Transverse colon (tissue), 4 donors: ENCODE results near the gene POLR2F. TPM values are rescaled to one million over a fixed set of nuclear protein-coding genes. Genes with fewer than 3 reads are reported as not detected.

Source experiments
- DNase-seq: peaks from one replicate; pipeline ENCODE4 v3.0.0-alpha.2; 2019
- H3K27ac ChIP-seq, 4 donors: fragments of 200-600 bp; sonication (generic); 2 replicates each; pipeline ENCODE4 v1.5.1; 2016 to 2018; ENCODE audit warnings: inconsistent platforms in 4 of 4
- H3K27me3 ChIP-seq: fragments of 200-600 bp; sonication (generic); 2 replicates; pipeline ENCODE4 v1.5.1; 2017; ENCODE audit warnings: inconsistent platforms
- H3K36me3 ChIP-seq, 4 donors: fragments of 200-600 bp; sonication (generic); 2 replicates each; pipeline ENCODE4 v1.5.1; 2017 to 2019; ENCODE audit warnings: inconsistent platforms in 4 of 4
- H3K4me1 ChIP-seq, 4 donors: fragments of 200-600 bp; sonication (generic); 2 replicates each; pipeline ENCODE4 v1.5.1; 2017 to 2020; ENCODE audit warnings: inconsistent platforms in 4 of 4
- H3K4me3 ChIP-seq, 4 donors: fragments of 200-600 bp; sonication (generic); 1 replicate in 1 of 4; 2 replicates in 3 of 4; pipeline versions ENCODE4 v1.5.1 to v1.6.1; 2017 to 2019; ENCODE audit warnings: inconsistent platforms in 4 of 4
- H3K9me3 ChIP-seq, 2 donors: fragments of 200-600 bp; sonication (generic); 2 replicates each; pipeline ENCODE4 v1.5.1; 2017 to 2019; ENCODE audit warnings: inconsistent platforms in 2 of 2
- EP300 ChIP-seq: sonication (generic); formaldehyde crosslinking; IDR thresholded peaks from one replicate; pipeline ENCODE4 v1.6.1; 2017; ENCODE audit warnings: antibody characterized with exemption, low read depth
- POLR2A ChIP-seq: fragments of 450-650 bp; IDR thresholded peaks from one replicate; pipeline ENCODE4 v1.6.1; 2016; ENCODE audit warnings: antibody characterized with exemption, mild to moderate bottlenecking, moderate library complexity
- POLR2AphosphoS5 ChIP-seq, 3 donors: sonication (generic); formaldehyde crosslinking; IDR thresholded peaks; one replicate each; pipeline ENCODE4 v1.6.1; 2016; ENCODE audit warnings: antibody characterized with exemption in 3 of 3
- WGBS, 2 donors: methylation state at CpG; one replicate each; pipeline ENCODE4 v1.1.5; 2018; ENCODE audit warnings: low coverage in 1 of 2; 5-methylcytosine and 5-hydroxymethylcytosine counted together
- in situ Hi-C, 4 donors: fragments of 200-750 bp; cut with MboI; loops; one replicate each; pipeline versions ENCODE4 v1.15.0 to v1.15.1; 2017; ENCODE audit warnings: low sequenced_read_pairs in 3 of 4, low pct_ligation_motif_present in 1 of 4, low pct_unique_long_range_greater_than_20kb in 1 of 4
- intact Hi-C: fragments of 100-400 bp; cut with DNase I; formaldehyde crosslinking; loops from one replicate; pipeline ENCODE4 v1.15.1; 2023; ENCODE audit warnings: low total_unique reads
- total RNA-seq, 4 donors: library from RNA; depleted of rRNA; stranded (reverse); fragments of >200 nt; gene quantifications; one replicate each; pipeline ENCODE4 v1.1.0, GENCODE V29; 2016
- TF ChIP-seq, protein P1 (sequence below), 5 experiments: fragments of 200-600 bp in 3 of 5; fragments of 450-650 bp in 2 of 5; sonication (generic) in 3 of 5; IDR thresholded peaks; 1 replicate in 2 of 5; 2 replicates in 3 of 5; pipeline ENCODE4 v1.5.1; 2016 to 2017; ENCODE audit warnings: antibody characterized with exemption in 5 of 5, inconsistent platforms in 3 of 5, mild to moderate bottlenecking in 2 of 5, moderate library complexity in 1 of 5

POLR2F gene
- total RNA-seq, 4 donors from 2014 or later: 7.6 to 65.5 (median 32.6) TPM

DNA sequence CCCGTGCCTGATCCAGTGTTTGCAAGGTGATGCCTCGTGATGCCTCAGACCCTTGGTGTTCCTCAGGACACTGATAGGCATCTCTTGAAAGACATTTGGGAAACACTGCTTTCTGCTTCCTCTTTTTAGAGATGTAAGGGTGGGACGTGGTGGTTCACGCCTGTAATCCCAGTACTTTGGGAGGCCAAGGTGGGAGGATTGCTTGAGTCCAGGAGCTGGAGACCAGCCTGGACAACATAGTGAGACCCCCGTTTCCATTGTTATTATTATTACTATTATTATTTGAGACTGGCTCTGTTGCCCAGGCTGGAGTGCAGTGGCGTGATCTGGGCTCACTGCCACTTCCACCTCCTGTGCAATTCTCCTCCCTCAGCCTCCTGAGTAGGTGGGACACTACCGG is 37.4 kb downstream of the POLR2F start:
- Histone ChIP-seq H3K27me3 (no peaks in the 10 kb centered on the region), H3K9me3 (no peaks in the 10 kb centered on the region), H3K4me1 (no peaks in the 10 kb centered on the region), H3K27ac (no peak overlapping the region), H3K36me3 (no peaks in the 10 kb centered on the region), H3K4me3 (no peak overlapping the region)
- 85 to 100% methylated on average over 2 to 7 of the region's 7 CpGs for WGBS, 2 donors
- no peak for DNase-seq
- intact Hi-C loops (no loop called here), in situ Hi-C loops (no loop called here)
- TF ChIP-seq POLR2AphosphoS5 (IDR thresholded peaks at IDR 0.05) (no peak), EP300 (no peak), POLR2A (no peak)
- TF ChIP-seq, protein P1, sequence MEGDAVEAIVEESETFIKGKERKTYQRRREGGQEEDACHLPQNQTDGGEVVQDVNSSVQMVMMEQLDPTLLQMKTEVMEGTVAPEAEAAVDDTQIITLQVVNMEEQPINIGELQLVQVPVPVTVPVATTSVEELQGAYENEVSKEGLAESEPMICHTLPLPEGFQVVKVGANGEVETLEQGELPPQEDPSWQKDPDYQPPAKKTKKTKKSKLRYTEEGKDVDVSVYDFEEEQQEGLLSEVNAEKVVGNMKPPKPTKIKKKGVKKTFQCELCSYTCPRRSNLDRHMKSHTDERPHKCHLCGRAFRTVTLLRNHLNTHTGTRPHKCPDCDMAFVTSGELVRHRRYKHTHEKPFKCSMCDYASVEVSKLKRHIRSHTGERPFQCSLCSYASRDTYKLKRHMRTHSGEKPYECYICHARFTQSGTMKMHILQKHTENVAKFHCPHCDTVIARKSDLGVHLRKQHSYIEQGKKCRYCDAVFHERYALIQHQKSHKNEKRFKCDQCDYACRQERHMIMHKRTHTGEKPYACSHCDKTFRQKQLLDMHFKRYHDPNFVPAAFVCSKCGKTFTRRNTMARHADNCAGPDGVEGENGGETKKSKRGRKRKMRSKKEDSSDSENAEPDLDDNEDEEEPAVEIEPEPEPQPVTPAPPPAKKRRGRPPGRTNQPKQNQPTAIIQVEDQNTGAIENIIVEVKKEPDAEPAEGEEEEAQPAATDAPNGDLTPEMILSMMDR (IDR thresholded peaks at IDR 0.05): no peak

DNA sequence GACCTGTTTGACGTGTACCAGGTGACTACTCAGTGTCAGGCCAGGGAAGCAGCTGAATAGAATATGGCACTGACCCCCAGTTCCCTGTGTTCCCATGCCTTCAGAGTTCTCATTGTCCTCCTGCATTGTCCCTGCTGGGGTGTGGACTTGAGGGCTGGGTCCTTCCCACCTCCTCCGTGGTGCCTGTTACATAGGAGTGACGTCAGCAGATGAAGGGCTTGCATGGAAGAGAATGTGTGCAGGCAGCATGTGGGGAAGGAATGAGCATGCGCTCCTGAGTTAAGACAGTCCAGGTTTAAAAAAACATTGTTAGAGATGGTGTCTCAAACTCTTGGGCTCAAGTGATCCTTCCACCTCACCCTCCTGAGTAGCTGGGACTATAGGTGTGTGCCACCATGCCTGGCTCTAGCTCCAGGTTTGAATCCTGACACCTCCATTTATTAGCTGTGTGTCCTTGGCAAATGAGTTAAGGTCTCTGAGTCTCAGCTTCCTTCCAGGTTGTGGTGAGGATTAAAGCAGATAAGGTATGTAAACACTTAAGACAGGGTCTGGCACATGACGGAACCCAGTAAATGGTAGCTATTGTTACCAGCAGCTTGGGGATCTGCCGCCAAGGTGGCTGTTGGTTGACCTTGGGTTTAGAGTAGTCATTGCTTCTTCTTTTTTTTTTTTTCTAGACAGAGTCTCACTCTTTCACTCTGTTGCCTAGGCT is 38.4 kb downstream of the POLR2F start:
- H3K4me1 ChIP-seq: no peaks in the 10 kb centered on the region
- TF ChIP-seq POLR2A: no peak
- TF ChIP-seq EP300: no peak
- no peak for TF ChIP-seq POLR2AphosphoS5 (IDR thresholded peaks at IDR 0.05)
- TF ChIP-seq, protein P1 (IDR thresholded peaks at IDR 0.05): no peak
- no peak overlapping the region for H3K27ac ChIP-seq
- WGBS, 2 donors: 85 to 92% methylated on average over 2 to 5 of the region's 6 CpGs
- in situ Hi-C loops (no loop called here), intact Hi-C loops (no loop called here)
- no peaks in the 10 kb centered on the region for H3K27me3 ChIP-seq
- DNase-seq: no peak
- no peak overlapping the region for H3K4me3 ChIP-seq
- no peaks in the 10 kb centered on the region for H3K9me3 ChIP-seq
- H3K36me3 ChIP-seq: no peaks in the 10 kb centered on the region

DNA sequence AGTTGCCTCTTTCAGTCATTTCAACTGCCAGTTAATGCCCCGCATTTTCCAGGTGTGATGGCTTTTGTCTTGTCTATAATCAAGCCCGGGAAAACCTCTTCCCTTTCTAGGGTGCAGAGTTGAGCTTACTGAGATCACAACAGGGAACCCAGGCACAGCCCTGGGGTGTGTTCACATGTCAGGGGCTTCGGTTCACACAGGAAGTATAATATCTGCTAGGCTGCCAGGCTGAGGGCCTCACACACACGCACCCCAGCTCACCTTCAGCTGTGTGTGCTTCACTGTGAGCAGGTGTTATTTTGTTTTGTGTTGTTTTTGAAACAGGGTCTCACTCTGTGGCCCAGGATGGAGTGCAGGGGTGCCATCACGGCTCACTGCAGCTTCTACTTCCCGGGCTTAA is 40.5 kb downstream of the POLR2F start:
- in situ Hi-C loops (no loop called here), intact Hi-C loops (no loop called here)
- Histone ChIP-seq H3K36me3 (no peaks in the 10 kb centered on the region), H3K27me3 (no peaks in the 10 kb centered on the region), H3K9me3 (no peaks in the 10 kb centered on the region), H3K4me1 (no peaks in the 10 kb centered on the region), H3K4me3 (no peak overlapping the region), H3K27ac (no peak overlapping the region)
- 82% methylated on average over 6 of the region's 6 CpGs; no CpG with 5 or more reads in 1 of the 2 donors for WGBS, 2 donors
- TF ChIP-seq, protein P1 (IDR thresholded peaks at IDR 0.05): no peak
- no peak for TF ChIP-seq POLR2AphosphoS5 (IDR thresholded peaks at IDR 0.05)
- TF ChIP-seq EP300: no peak
- TF ChIP-seq POLR2A: no peak
- no peak for DNase-seq

DNA sequence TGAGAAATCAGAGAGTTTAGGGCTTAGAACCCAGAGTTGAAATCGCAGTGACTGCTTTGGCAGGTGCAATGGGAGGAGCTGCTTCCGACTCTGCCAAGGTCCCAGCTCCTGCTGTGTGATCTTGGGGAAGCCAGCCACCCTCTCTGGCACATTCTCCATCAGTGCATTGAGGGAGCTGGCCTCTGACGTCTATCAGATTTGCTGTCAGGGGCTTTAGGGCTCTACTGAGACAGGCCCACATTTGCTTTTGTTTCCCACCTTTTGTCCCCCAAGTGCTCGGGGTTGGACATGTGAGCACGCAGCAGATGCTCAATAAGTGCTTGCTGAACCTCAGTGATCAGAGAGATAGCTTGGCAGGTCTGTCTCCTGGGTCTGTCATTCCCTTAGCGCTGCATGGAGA is 41.5 kb downstream of the POLR2F start:
- H3K4me1 ChIP-seq: no peaks in the 10 kb centered on the region
- WGBS, 2 donors: 77% methylated on average over 6 of the region's 6 CpGs; no CpG with 5 or more reads in 1 of the 2 donors
- H3K27me3 ChIP-seq: no peaks in the 10 kb centered on the region
- TF ChIP-seq POLR2AphosphoS5 (IDR thresholded peaks at IDR 0.05) (no peak), POLR2A (no peak), EP300 (no peak)
- TF ChIP-seq, protein P1 (IDR thresholded peaks at IDR 0.05): no peak
- H3K36me3 ChIP-seq: no peaks in the 10 kb centered on the region
- no peak overlapping the region for H3K27ac ChIP-seq
- no peak overlapping the region for H3K4me3 ChIP-seq
- intact Hi-C loops: no loop called here
- no peak for DNase-seq
- in situ Hi-C loops: no loop called here
- no peaks in the 10 kb centered on the region for H3K9me3 ChIP-seq
